ENCODE results near the gene KATNAL1. TPM values are rescaled to one million over a fixed set of nuclear protein-coding genes. Genes with fewer than 3 reads are reported as not detected.
"Not testable (repeated sequence)": the region's sequence is repeated elsewhere in the genome, so short reads cannot be mapped to it uniquely, and the experiment has no call there.

KATNAL1 gene
- total RNA-seq, 3 donors from 2014 or later (not counting 1 experiment from before 2014, with no cell fraction given) = 15.0 to 22.8 (median 21.9) TPM

DNA sequence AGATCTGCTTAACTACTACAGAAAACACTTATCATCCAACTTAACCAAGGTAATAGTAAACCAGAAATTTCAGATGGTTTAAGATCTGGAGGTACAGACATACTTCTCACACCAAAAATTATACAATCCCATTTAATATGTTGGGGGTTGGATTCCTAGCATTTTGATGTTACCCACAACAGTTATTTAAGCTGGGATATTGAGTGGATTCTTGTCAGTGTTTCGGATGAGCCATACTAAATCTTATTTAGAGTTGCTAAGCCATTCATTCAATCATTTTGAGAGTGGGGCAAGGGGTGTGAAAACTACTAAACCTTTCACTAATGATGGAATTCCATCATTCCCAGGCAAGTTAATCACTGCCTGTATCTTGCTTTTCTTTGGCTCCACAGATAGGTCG lies 40.6 kb downstream of the KATNAL1 start:
- Mint-ChIP-seq H3K4me1 (peaks cover 11 to 19% of the 10 kb centered on the region in 2 donors), H3K27me3 (ENCODE audit: low read depth in 2 of 2) (no peaks in the 10 kb centered on the region), H3K27ac (no peak overlapping the region), H3K9me3 (no peaks in the 10 kb centered on the region), H3K4me3 (no peak overlapping the region), H3K36me3 (no peaks in the 10 kb centered on the region)
- H3K9me3 ChIP-seq (ENCODE audit: control insufficient read depth, insufficient read depth, low read length) = no peaks in the 10 kb centered on the region
- ATAC-seq (no peak), DNase-seq (no peak)
- no peaks in the 10 kb centered on the region for H3K36me3 ChIP-seq (ENCODE audit: control insufficient read depth, insufficient read depth, low read length)
- 97% methylated on average over 2 of the region's 2 CpGs for whole genome bisulfite sequencing (ENCODE audit: insufficient coverage)
- H3K4me3 ChIP-seq (ENCODE audit: low read length) = no peak overlapping the region
- no peak overlapping the region for H3K27ac ChIP-seq (ENCODE audit: low read length)
- intact Hi-C loops (cut with micrococcal nuclease) = no loop called here
- TF ChIP-seq, protein P1, sequence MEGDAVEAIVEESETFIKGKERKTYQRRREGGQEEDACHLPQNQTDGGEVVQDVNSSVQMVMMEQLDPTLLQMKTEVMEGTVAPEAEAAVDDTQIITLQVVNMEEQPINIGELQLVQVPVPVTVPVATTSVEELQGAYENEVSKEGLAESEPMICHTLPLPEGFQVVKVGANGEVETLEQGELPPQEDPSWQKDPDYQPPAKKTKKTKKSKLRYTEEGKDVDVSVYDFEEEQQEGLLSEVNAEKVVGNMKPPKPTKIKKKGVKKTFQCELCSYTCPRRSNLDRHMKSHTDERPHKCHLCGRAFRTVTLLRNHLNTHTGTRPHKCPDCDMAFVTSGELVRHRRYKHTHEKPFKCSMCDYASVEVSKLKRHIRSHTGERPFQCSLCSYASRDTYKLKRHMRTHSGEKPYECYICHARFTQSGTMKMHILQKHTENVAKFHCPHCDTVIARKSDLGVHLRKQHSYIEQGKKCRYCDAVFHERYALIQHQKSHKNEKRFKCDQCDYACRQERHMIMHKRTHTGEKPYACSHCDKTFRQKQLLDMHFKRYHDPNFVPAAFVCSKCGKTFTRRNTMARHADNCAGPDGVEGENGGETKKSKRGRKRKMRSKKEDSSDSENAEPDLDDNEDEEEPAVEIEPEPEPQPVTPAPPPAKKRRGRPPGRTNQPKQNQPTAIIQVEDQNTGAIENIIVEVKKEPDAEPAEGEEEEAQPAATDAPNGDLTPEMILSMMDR (IDR thresholded peaks at IDR 0.05) = no peak
- H3K27me3 ChIP-seq (ENCODE audit: control insufficient read depth, insufficient read depth, low read length) = no peaks in the 10 kb centered on the region
- H3K4me1 ChIP-seq (ENCODE audit: control insufficient read depth, insufficient read depth, low read length) = no peaks in the 10 kb centered on the region

DNA sequence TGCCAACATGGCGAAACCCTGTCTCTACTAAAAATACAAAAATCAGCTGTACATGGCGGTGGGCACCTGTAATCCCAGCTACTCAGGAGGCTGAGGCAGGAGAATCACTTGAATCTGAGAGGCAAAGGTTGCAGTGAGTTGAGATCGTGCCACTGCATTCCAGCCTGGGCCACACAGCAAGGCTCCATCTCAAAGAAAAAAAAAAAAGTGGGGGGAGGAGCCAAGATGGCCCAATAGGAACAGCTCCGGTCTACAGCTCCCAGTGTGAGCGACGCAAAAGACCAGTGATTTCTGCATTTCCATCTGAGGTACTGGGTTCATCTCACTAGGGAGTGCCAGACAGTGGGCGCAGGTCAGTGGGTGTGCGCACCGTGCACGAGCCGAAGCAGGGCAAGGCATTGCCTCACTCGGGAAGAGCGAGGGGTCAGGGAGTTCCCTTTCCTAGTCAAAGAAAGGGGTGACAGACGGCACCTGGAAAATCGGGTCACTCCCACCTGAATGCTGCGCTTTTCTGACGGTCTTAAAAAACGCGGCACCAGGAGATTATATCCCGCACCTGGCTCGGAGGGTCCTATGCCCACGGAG lies 48.1 kb downstream of the KATNAL1 start:
- H3K9me3 Mint-ChIP-seq; H3K4me1 ChIP-seq (ENCODE audit: control insufficient read depth, insufficient read depth, low read length); H3K27me3 ChIP-seq (ENCODE audit: control insufficient read depth, insufficient read depth, low read length); H3K9me3 ChIP-seq (ENCODE audit: control insufficient read depth, insufficient read depth, low read length); H3K36me3 ChIP-seq (ENCODE audit: control insufficient read depth, insufficient read depth, low read length); intact Hi-C loops (cut with micrococcal nuclease); H3K27ac Mint-ChIP-seq; DNase-seq; H3K36me3 Mint-ChIP-seq; H3K4me3 Mint-ChIP-seq; H3K4me1 Mint-ChIP-seq; H3K4me3 ChIP-seq (ENCODE audit: low read length); H3K27ac ChIP-seq (ENCODE audit: low read length); H3K27me3 Mint-ChIP-seq (ENCODE audit: low read depth in 2 of 2); ATAC-seq: not testable (repeated sequence)
- WGBS (ENCODE audit: insufficient coverage) = 99% methylated on average over 21 of the region's 22 CpGs

DNA sequence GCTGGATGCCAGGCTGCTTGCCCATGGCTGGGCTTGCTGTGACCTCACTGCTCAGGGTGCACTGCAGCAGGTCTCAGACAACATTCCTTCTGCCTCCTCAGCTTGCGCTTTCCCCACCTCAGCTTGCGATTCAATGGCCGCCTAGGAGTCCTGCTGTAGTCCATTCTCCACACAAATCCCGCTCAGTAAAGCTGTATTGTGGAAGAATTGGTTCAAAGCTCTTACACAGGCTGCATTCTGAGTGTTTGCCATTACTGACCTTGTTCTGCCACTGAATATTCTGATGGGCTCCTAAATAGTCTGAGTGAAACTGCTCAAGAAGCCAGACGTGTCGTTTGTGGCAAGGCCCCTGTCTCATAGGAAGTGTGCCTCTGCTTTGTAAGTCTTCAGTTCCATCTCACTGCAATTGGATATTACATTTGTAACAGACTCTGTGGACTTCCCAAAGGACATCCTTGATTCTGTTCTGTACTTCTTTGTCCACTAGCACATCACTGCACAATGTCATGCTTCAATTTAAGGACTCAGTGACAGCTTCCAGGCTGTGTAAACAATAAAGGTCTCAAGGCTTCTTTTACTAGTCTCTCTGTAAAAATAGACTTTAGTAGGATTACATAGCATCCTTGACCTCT lies 49.8 kb downstream of the KATNAL1 start:
- WGBS (ENCODE audit: insufficient coverage) = 86% methylated on average over 6 of the region's 6 CpGs
- TF ChIP-seq, protein P1 (IDR thresholded peaks at IDR 0.05) = no peak
- H3K4me1 Mint-ChIP-seq = peaks cover 4 to 8% of the 10 kb centered on the region in 2 donors
- H3K4me1 ChIP-seq (ENCODE audit: control insufficient read depth, insufficient read depth, low read length) = no peaks in the 10 kb centered on the region
- no peaks in the 10 kb centered on the region for H3K9me3 ChIP-seq (ENCODE audit: control insufficient read depth, insufficient read depth, low read length)
- DNase-seq = no peak
- intact Hi-C loops (cut with micrococcal nuclease) = no loop called here
- no peaks in the 10 kb centered on the region for H3K36me3 ChIP-seq (ENCODE audit: control insufficient read depth, insufficient read depth, low read length)
- no peak overlapping the region for H3K4me3 ChIP-seq (ENCODE audit: low read length)
- H3K27ac ChIP-seq (ENCODE audit: low read length) = no peak overlapping the region
- H3K27ac Mint-ChIP-seq = no peak overlapping the region
- H3K36me3 Mint-ChIP-seq = no peaks in the 10 kb centered on the region
- H3K4me3 Mint-ChIP-seq = no peak overlapping the region
- no peaks in the 10 kb centered on the region for H3K27me3 ChIP-seq (ENCODE audit: control insufficient read depth, insufficient read depth, low read length)
- no peaks in the 10 kb centered on the region for H3K27me3 Mint-ChIP-seq (ENCODE audit: low read depth in 2 of 2)
- no peaks in the 10 kb centered on the region for H3K9me3 Mint-ChIP-seq
- ATAC-seq = no peak

DNA sequence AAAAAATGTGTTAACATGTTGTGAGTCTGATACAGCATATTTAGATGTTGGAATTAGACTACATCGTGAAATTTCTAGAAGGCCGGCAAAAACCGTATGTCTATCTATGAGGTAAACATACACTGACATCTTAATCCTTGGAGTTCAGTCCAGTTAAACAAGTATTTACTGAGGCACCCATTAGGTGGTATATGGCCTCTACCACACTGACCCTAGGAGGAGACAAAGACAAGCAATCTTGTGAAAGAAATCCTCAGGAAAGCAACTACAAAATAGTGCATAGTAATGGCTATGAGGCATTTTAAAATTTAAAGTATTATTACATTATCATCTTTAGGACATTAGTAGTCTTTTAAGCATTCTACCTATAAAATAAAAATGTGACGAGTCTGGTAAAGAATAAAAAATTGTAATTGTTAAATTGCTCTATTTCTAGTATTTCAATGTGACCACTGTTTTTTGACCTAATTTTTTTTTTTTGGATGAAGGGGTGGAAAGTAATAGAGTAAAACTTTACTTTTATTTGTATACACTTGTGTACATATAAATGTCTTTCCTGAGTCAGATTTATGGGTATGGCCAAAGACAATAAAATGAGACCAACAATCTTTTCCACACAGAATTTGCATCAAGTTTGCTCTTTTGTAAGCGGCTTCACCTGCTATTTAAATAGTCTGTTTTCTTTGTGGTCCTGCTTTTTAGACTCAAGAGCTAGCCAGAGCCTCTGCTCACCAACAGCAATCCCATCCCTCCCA lies 50.5 kb downstream of the KATNAL1 start:
- Histone ChIP-seq H3K4me1 (ENCODE audit: control insufficient read depth, insufficient read depth, low read length) (no peaks in the 10 kb centered on the region), H3K27me3 (ENCODE audit: control insufficient read depth, insufficient read depth, low read length) (no peaks in the 10 kb centered on the region), H3K9me3 (ENCODE audit: control insufficient read depth, insufficient read depth, low read length) (no peaks in the 10 kb centered on the region), H3K4me3 (ENCODE audit: low read length) (no peak overlapping the region), H3K36me3 (ENCODE audit: control insufficient read depth, insufficient read depth, low read length) (no peaks in the 10 kb centered on the region), H3K27ac (ENCODE audit: low read length) (no peak overlapping the region)
- H3K27me3 Mint-ChIP-seq (ENCODE audit: low read depth in 2 of 2) = no peaks in the 10 kb centered on the region
- H3K4me1 Mint-ChIP-seq = peaks cover 4 to 8% of the 10 kb centered on the region in 2 donors
- H3K27ac Mint-ChIP-seq = no peak overlapping the region
- H3K36me3 Mint-ChIP-seq = no peaks in the 10 kb centered on the region
- ATAC-seq (no peak), DNase-seq (no peak)
- H3K9me3 Mint-ChIP-seq = no peaks in the 10 kb centered on the region
- no peak overlapping the region for H3K4me3 Mint-ChIP-seq
- TF ChIP-seq, protein P1 (IDR thresholded peaks at IDR 0.05) = no peak
- intact Hi-C loops (cut with micrococcal nuclease) = no loop called here
- 97% methylated on average over 4 of the region's 5 CpGs for WGBS (ENCODE audit: insufficient coverage)

Measured in natural killer cell (primary cell).